ENCODE measurements around the gene TENM4.

- TF ChIP-seq CTCF (IDR thresholded peaks at IDR 0.05) (no peak), POLR2A (IDR thresholded peaks at IDR 0.05) (no peak)
Observed at GRCh38 chr11:79402912-79403311, 37.9 kb downstream of the TENM4 start.

Measured in Peyer's patch (tissue), 4 donors.